Measurements from ENCODE around the gene PLEKHG7. TPM values are rescaled to one million over a fixed set of nuclear protein-coding genes. Genes with fewer than 3 reads are reported as not detected.

The PLEKHG7 gene
- polyA plus RNA-seq, 3 donors, result not detected

GRCh38 chr12:92721656-92722055, 18.9 kb downstream of the PLEKHG7 start:
- Mint-ChIP-seq H3K36me3 (no peaks in the 10 kb centered on the region), H3K9me3 (peaks cover 3 to 9% (median 7%) of the 10 kb centered on the region in 7 donors), H3K4me3 (no peak overlapping the region), H3K4me1 (peaks cover 8% of the 10 kb centered on the region), H3K27me3 (ENCODE audit: low read depth in 3 of 3) (peaks cover 0 to 7% (median 3%) of the 10 kb centered on the region in 3 donors), H3K27ac (no peak overlapping the region)
- no CpG with 5 or more reads among the region's 1 CpG for WGBS (ENCODE audit: insufficient coverage)
- Histone ChIP-seq H3K27me3 (ENCODE audit: control insufficient read depth in 2 of 2, insufficient read depth in 2 of 2, low read length in 2 of 2) (no peaks in the 10 kb centered on the region), H4K20me1 (ENCODE audit: insufficient read depth, low read length) (no peaks in the 10 kb centered on the region), H3K9me3 (replicated peaks in 1 of 2; ENCODE audit: control insufficient read depth in 1 of 2, insufficient read depth in 1 of 2, low read length in 2 of 2) (peaks cover 0 to 2% of the 10 kb centered on the region in 2 donors), H3K27ac (ENCODE audit: low read depth in 1 of 2, low read length in 2 of 2) (no peak overlapping the region), H3K36me3 (replicated peaks in 1 of 2; ENCODE audit: control insufficient read depth in 1 of 2, insufficient read depth in 2 of 2, low read length in 2 of 2) (no peaks in the 10 kb centered on the region), H3K9ac (ENCODE audit: insufficient read depth, low read length, poor library complexity, severe bottlenecking) (no peak overlapping the region), H3K4me3 (replicated peaks in 1 of 3; ENCODE audit: low read depth in 2 of 3, low read length in 3 of 3) (no peak overlapping the region), H3K4me1 (ENCODE audit: control insufficient read depth in 1 of 2, insufficient read depth in 2 of 2, low read length in 2 of 2) (peaks cover 4 to 6% of the 10 kb centered on the region in 2 donors), H3K4me2 (replicated peaks; ENCODE audit: extremely low read depth, low read length, poor library complexity, severe bottlenecking) (no peak overlapping the region), H3K79me2 (ENCODE audit: insufficient read depth, low read length) (no peaks in the 10 kb centered on the region), H2AFZ (ENCODE audit: insufficient read depth, low read depth, low read length, poor library complexity, severe bottlenecking) (no peak overlapping the region)
- DNase-seq, result no peak
- TF ChIP-seq CTCF (IDR thresholded peaks at IDR 0.05), result no peak
- intact Hi-C loops (cut with micrococcal nuclease), result no loop called here

GRCh38 chr12:92722897-92723296, 20.1 kb downstream of the PLEKHG7 start:
- no peak overlapping the region for H3K27ac Mint-ChIP-seq
- H3K4me3 Mint-ChIP-seq, result no peak overlapping the region
- Histone ChIP-seq H3K36me3 (replicated peaks in 1 of 2; ENCODE audit: control insufficient read depth in 1 of 2, insufficient read depth in 2 of 2, low read length in 2 of 2) (no peaks in the 10 kb centered on the region), H3K4me3 (replicated peaks in 1 of 3; ENCODE audit: low read depth in 2 of 3, low read length in 3 of 3) (no peak overlapping the region), H3K4me1 (ENCODE audit: control insufficient read depth in 1 of 2, insufficient read depth in 2 of 2, low read length in 2 of 2) (no peaks in the 10 kb centered on the region), H3K9me3 (replicated peaks in 1 of 2; ENCODE audit: control insufficient read depth in 1 of 2, insufficient read depth in 1 of 2, low read length in 2 of 2) (peaks cover 0 to 2% of the 10 kb centered on the region in 2 donors), H2AFZ (ENCODE audit: insufficient read depth, low read depth, low read length, poor library complexity, severe bottlenecking) (no peak overlapping the region), H3K79me2 (ENCODE audit: insufficient read depth, low read length) (no peaks in the 10 kb centered on the region), H4K20me1 (ENCODE audit: insufficient read depth, low read length) (no peaks in the 10 kb centered on the region), H3K27ac (ENCODE audit: low read depth in 1 of 2, low read length in 2 of 2) (no peak overlapping the region), H3K27me3 (ENCODE audit: control insufficient read depth in 2 of 2, insufficient read depth in 2 of 2, low read length in 2 of 2) (no peaks in the 10 kb centered on the region), H3K4me2 (replicated peaks; ENCODE audit: extremely low read depth, low read length, poor library complexity, severe bottlenecking) (no peak overlapping the region), H3K9ac (ENCODE audit: insufficient read depth, low read length, poor library complexity, severe bottlenecking) (no peak overlapping the region)
- peaks cover 0 to 8% (median 5%) of the 10 kb centered on the region in 3 donors for H3K27me3 Mint-ChIP-seq (ENCODE audit: low read depth in 3 of 3)
- H3K4me1 Mint-ChIP-seq, result peaks cover under 1% of the 10 kb centered on the region
- WGBS (ENCODE audit: insufficient coverage), result 89% methylated on average over 2 of the region's 3 CpGs
- no peak for TF ChIP-seq CTCF (IDR thresholded peaks at IDR 0.05)
- peaks cover 3 to 9% (median 7%) of the 10 kb centered on the region in 7 donors for H3K9me3 Mint-ChIP-seq
- intact Hi-C loops (cut with micrococcal nuclease), result no loop called here
- H3K36me3 Mint-ChIP-seq, result no peaks in the 10 kb centered on the region
- DNase-seq, result no peak
